H9 (cell line): ENCODE measurements around the gene NRDE2. TPM values are rescaled to one million over a fixed set of nuclear protein-coding genes. Genes with fewer than 3 reads are reported as not detected.

Experiments used
- DNase-seq: peaks from one replicate; pipeline ENCODE4 v3.0.0-alpha.2; 2017
- H2AFZ ChIP-seq: one replicate; pipeline ENCODE4 v1.6.1; 2013; ENCODE audit warnings: mild to moderate bottlenecking, low read length, control low read depth, moderate library complexity
- H2AK5ac ChIP-seq: 2 replicates; pipeline ENCODE4 v1.6.1; 2013; ENCODE audit warnings: low read length, control low read depth, mixed read lengths; ENCODE audit not compliant: insufficient read length
- H2BK120ac ChIP-seq: one replicate; pipeline ENCODE4 v1.6.1; 2013; ENCODE audit warnings: low read depth, mild to moderate bottlenecking, low read length, control low read depth, inconsistent platforms; ENCODE audit not compliant: poor library complexity, severe bottlenecking
- H2BK12ac ChIP-seq: 2 replicates; pipeline ENCODE4 v1.6.1; 2013; ENCODE audit warnings: low read length, control low read depth, mixed read lengths, low read depth; ENCODE audit not compliant: insufficient read length
- H2BK15ac ChIP-seq: 2 replicates; pipeline ENCODE4 v1.6.1; 2013; ENCODE audit warnings: low read depth, low read length, control low read depth
- H2BK20ac ChIP-seq: one replicate; pipeline ENCODE4 v1.6.1; 2013; ENCODE audit warnings: low read depth, mild to moderate bottlenecking, low read length, control low read depth, inconsistent platforms; ENCODE audit not compliant: poor library complexity, severe bottlenecking
- H2BK5ac ChIP-seq: 2 replicates; pipeline ENCODE4 v1.6.1; 2013; ENCODE audit warnings: low read length, control low read depth, mixed read lengths; ENCODE audit not compliant: insufficient read length
- H3K14ac ChIP-seq: 2 replicates; pipeline ENCODE4 v1.6.1; 2013; ENCODE audit warnings: low read length, control low read depth; ENCODE audit not compliant: insufficient read depth
- H3K18ac ChIP-seq: 2 replicates; pipeline ENCODE4 v1.6.1; 2013; ENCODE audit warnings: low read depth, mild to moderate bottlenecking, mixed read lengths, low read length, control low read depth; ENCODE audit not compliant: insufficient read length
- H3K23ac ChIP-seq: 2 replicates; pipeline ENCODE4 v1.6.1; 2013; ENCODE audit warnings: low read length, control low read depth, mixed read lengths, low read depth; ENCODE audit not compliant: insufficient read length
- H3K23me2 ChIP-seq: 2 replicates; pipeline ENCODE4 v1.6.1; 2013; ENCODE audit warnings: low read depth, mild to moderate bottlenecking, mixed read lengths, low read length, control low read depth; ENCODE audit not compliant: insufficient read length, poor library complexity, severe bottlenecking
- H3K27ac ChIP-seq: 2 replicates; pipeline ENCODE4 v1.5.1; 2013; ENCODE audit warnings: low read length, control low read depth, mixed read lengths, low read depth; ENCODE audit not compliant: insufficient read length
- H3K27me3 ChIP-seq: 2 replicates; pipeline ENCODE4 v1.6.1; 2013; ENCODE audit warnings: low read length, control low read depth, inconsistent platforms; ENCODE audit not compliant: insufficient read depth
- H3K4ac ChIP-seq: 2 replicates; pipeline ENCODE4 v1.6.1; 2013; ENCODE audit warnings: low read depth, mild to moderate bottlenecking, control low read depth, inconsistent platforms, low read length, moderate library complexity
- H3K4me1 ChIP-seq: 2 replicates; pipeline ENCODE4 v1.6.1; 2013; ENCODE audit warnings: low read length, control low read depth, inconsistent platforms; ENCODE audit not compliant: insufficient read depth
- H3K4me2 ChIP-seq: 2 replicates; pipeline ENCODE4 v1.6.1; 2013; ENCODE audit warnings: low read length, control low read depth, mixed read lengths; ENCODE audit not compliant: insufficient read length, insufficient read depth
- H3K56ac ChIP-seq: 2 replicates; pipeline ENCODE4 v1.6.1; 2013; ENCODE audit warnings: low read depth, mild to moderate bottlenecking, mixed read lengths, low read length, control low read depth; ENCODE audit not compliant: insufficient read length
- H3K79me1 ChIP-seq: 2 replicates; pipeline ENCODE4 v1.6.1; 2013; ENCODE audit warnings: low read depth, mild to moderate bottlenecking, moderate library complexity, low read length, control low read depth, inconsistent platforms; ENCODE audit not compliant: insufficient read depth, poor library complexity, severe bottlenecking
- H3K79me2 ChIP-seq: 2 replicates; pipeline ENCODE4 v1.6.1; 2013; ENCODE audit warnings: low read length, control low read depth, inconsistent platforms; ENCODE audit not compliant: insufficient read depth
- H3K9ac ChIP-seq: 2 replicates; pipeline ENCODE4 v1.6.1; 2013; ENCODE audit warnings: low read length, control low read depth, mixed read lengths; ENCODE audit not compliant: insufficient read length; ENCODE audit errors: extremely low read depth
- H3K9me3 ChIP-seq: one replicate; pipeline ENCODE4 v1.6.1; 2013; ENCODE audit warnings: low read depth, low read length, inconsistent platforms; ENCODE audit not compliant: control insufficient read depth
- H3T11ph ChIP-seq: one replicate; pipeline ENCODE4 v1.6.1; 2013; ENCODE audit warnings: mild to moderate bottlenecking, low read length, control low read depth, inconsistent platforms
- H4K20me1 ChIP-seq: one replicate; pipeline ENCODE4 v1.6.1; 2013; ENCODE audit not compliant: control insufficient read depth, insufficient read length, insufficient read depth
- H4K5ac ChIP-seq: 2 replicates; pipeline ENCODE4 v1.6.1; 2013; ENCODE audit warnings: low read depth, mild to moderate bottlenecking, mixed read lengths, low read length, control low read depth; ENCODE audit not compliant: insufficient read length
- H4K8ac ChIP-seq: replicated peaks from 2 replicates; pipeline ENCODE4 v1.6.1; 2013; ENCODE audit warnings: low read length, control low read depth, mixed read lengths, low read depth; ENCODE audit not compliant: insufficient read length
- H4K91ac ChIP-seq: 2 replicates; pipeline ENCODE4 v1.6.1; 2013; ENCODE audit warnings: low read depth, mild to moderate bottlenecking, moderate library complexity, mixed read lengths, low read length, control low read depth; ENCODE audit not compliant: insufficient read length
- H3K27ac Mint-ChIP-seq, 3 experiments: 2 replicates in 2 of 3; 3 replicates in 1 of 3; pipeline ENCODE4 v1.8.0; 2020 to 2021; ENCODE audit warnings: mixed read lengths in 3 of 3, mild to moderate bottlenecking in 1 of 3, moderate library complexity in 1 of 3
- H3K27me3 Mint-ChIP-seq: 2 replicates; pipeline ENCODE4 v1.8.0; 2021; ENCODE audit warnings: low read depth, mild to moderate bottlenecking, moderate library complexity, mixed read lengths
- H3K36me3 Mint-ChIP-seq, 3 experiments: 2 replicates in 2 of 3; 3 replicates in 1 of 3; pipeline ENCODE4 v1.8.0; 2020 to 2021; ENCODE audit warnings: low read depth in 3 of 3, mixed read lengths in 3 of 3; ENCODE audit not compliant: insufficient read depth in 1 of 3
- H3K4me1 Mint-ChIP-seq, 2 experiments: 2 replicates each; pipeline ENCODE4 v1.8.0; 2020; ENCODE audit warnings: mixed read lengths in 2 of 2
- H3K4me3 Mint-ChIP-seq, 2 experiments: 2 replicates in 1 of 2; 3 replicates in 1 of 2; pipeline ENCODE4 v1.8.0; 2020 to 2021; ENCODE audit warnings: mild to moderate bottlenecking in 2 of 2, mixed read lengths in 2 of 2, moderate library complexity in 1 of 2
- H3K9me3 Mint-ChIP-seq, 2 experiments: 2 replicates in 1 of 2; 3 replicates in 1 of 2; pipeline ENCODE4 v1.8.0; 2020; ENCODE audit warnings: mild to moderate bottlenecking in 2 of 2, mixed read lengths in 2 of 2, moderate library complexity in 1 of 2
- WGBS: extraction: QIAGEN DNeasy Blood & Tissue Kit; methylation state at CpG from one replicate; pipeline ENCODE4 v1.1.7; 2013; ENCODE audit warnings: missing lambda C conversion rate, low lambda C conversion rate, mixed read lengths; ENCODE audit not compliant: insufficient read length; ENCODE audit errors: extremely low coverage; 5-methylcytosine and 5-hydroxymethylcytosine counted together
- total RNA-seq: library from RNA; stranded (reverse); gene quantifications from 2 replicates; pipeline ENCODE4 v1.2.1, GENCODE V29; 2021
- TF ChIP-seq, protein P1 (sequence below): fragments of 200-600 bp; sonication (generic); conservative IDR thresholded peaks from 3 replicates; pipeline ENCODE4 v1.8.0; 2021; ENCODE audit warnings: antibody characterized with exemption, mild to moderate bottlenecking

Gene NRDE2
- total RNA-seq, 1 experiment from 2014 or later, result 21.2 TPM

DNA sequence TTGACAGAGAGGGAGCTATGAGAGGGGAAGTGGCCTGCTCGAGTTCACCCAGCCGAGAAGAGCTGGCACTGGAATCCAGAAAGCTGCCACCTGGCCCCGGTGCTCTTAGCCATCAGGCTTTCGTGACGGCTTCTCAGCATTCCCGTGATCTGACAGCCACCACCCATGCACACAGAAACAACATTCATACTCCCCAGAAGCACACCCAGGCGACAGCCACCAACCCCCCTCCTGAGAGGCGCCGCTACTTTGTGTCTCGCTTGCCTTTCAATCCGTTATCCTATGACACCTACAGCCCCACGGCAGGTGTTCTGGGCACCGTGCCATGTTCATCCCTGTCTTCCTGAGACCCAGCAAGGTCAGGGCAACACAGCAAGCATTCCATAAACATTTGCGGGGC is 44.0 kb downstream of the NRDE2 start:
- no CpG with 5 or more reads among the region's 14 CpGs for WGBS
- H3K4me2 ChIP-seq, result no peak overlapping the region
- H2BK120ac ChIP-seq, result no peak overlapping the region
- no peak overlapping the region for H4K91ac ChIP-seq
- no peak overlapping the region for H2BK12ac ChIP-seq
- Mint-ChIP-seq H3K36me3 (peaks cover 7 to 60% (median 38%) of the 10 kb centered on the region in 3 experiments; a peak in 6 of 7 replicates), H3K4me1 (peaks cover 18 to 26% of the 10 kb centered on the region in 2 experiments), H3K4me3 (no peak overlapping the region), H3K27me3 (no peaks in the 10 kb centered on the region), H3K9me3 (no peaks in the 10 kb centered on the region), H3K27ac (peak overlapping the region in 1 of 3 experiments; percentile 62; a peak in 2 of 7 replicates)
- no peak overlapping the region for H2BK20ac ChIP-seq
- no peak overlapping the region for H3K27ac ChIP-seq
- no peak overlapping the region for H2AK5ac ChIP-seq
- H3K4me1 ChIP-seq, result no peaks in the 10 kb centered on the region
- H2BK15ac ChIP-seq, result no peak overlapping the region
- H3K9ac ChIP-seq, result no peak overlapping the region
- H3K9me3 ChIP-seq, result no peaks in the 10 kb centered on the region
- TF ChIP-seq, protein P1, sequence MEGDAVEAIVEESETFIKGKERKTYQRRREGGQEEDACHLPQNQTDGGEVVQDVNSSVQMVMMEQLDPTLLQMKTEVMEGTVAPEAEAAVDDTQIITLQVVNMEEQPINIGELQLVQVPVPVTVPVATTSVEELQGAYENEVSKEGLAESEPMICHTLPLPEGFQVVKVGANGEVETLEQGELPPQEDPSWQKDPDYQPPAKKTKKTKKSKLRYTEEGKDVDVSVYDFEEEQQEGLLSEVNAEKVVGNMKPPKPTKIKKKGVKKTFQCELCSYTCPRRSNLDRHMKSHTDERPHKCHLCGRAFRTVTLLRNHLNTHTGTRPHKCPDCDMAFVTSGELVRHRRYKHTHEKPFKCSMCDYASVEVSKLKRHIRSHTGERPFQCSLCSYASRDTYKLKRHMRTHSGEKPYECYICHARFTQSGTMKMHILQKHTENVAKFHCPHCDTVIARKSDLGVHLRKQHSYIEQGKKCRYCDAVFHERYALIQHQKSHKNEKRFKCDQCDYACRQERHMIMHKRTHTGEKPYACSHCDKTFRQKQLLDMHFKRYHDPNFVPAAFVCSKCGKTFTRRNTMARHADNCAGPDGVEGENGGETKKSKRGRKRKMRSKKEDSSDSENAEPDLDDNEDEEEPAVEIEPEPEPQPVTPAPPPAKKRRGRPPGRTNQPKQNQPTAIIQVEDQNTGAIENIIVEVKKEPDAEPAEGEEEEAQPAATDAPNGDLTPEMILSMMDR, result no peak
- no peak overlapping the region for H3K4ac ChIP-seq
- H4K5ac ChIP-seq, result no peak overlapping the region
- no peaks in the 10 kb centered on the region for H3K79me2 ChIP-seq
- no peak overlapping the region for H3K56ac ChIP-seq
- no peaks in the 10 kb centered on the region for H4K20me1 ChIP-seq
- no peak overlapping the region for H3K23ac ChIP-seq
- no peak overlapping the region for H2BK5ac ChIP-seq
- H3K14ac ChIP-seq, result no peak overlapping the region
- DNase-seq, result no peak
- no peak overlapping the region for H2AFZ ChIP-seq
- no peak overlapping the region for H4K8ac ChIP-seq
- H3K79me1 ChIP-seq, result no peaks in the 10 kb centered on the region
- H3T11ph ChIP-seq, result no peak overlapping the region
- H3K27me3 ChIP-seq, result no peaks in the 10 kb centered on the region
- H3K18ac ChIP-seq, result no peak overlapping the region
- no peaks in the 10 kb centered on the region for H3K23me2 ChIP-seq
